Thoracic aorta (tissue), 2 donors: Measurements from ENCODE around the gene ARHGAP44. TPM values are rescaled to one million over a fixed set of nuclear protein-coding genes. Genes with fewer than 3 reads are reported as not detected.

Experiments used
- ATAC-seq: fragments of 150-250 bp; one replicate; pipeline ENCODE4 v1.8.0; 2017; ENCODE audit warnings: low read depth; ENCODE audit not compliant: insufficient number of reproducible peaks, low FRiP score
- DNase-seq: peaks from one replicate; pipeline ENCODE4 v3.0.0-alpha.2; 2020; ENCODE audit warnings: low spot score
- H3K27ac ChIP-seq, 2 donors: fragments of 200-600 bp; sonication (generic); 1 replicate in 1 of 2; 2 replicates in 1 of 2; pipeline ENCODE4 v1.5.1; 2016; ENCODE audit warnings: mild to moderate bottlenecking in 2 of 2, moderate library complexity in 2 of 2
- H3K27me3 ChIP-seq: fragments of 200-600 bp; sonication (generic); replicated peaks from 2 replicates; pipeline ENCODE4 v1.6.0; 2016; ENCODE audit warnings: mild to moderate bottlenecking; ENCODE audit not compliant: insufficient read depth
- H3K36me3 ChIP-seq: fragments of 200-600 bp; sonication (generic); one replicate; pipeline ENCODE4 v1.5.1; 2016
- H3K4me1 ChIP-seq, 2 donors: fragments of 200-600 bp; sonication (generic); 1 replicate in 1 of 2; 2 replicates in 1 of 2; pipeline versions ENCODE4 v1.5.1 to v1.6.0; 2016; ENCODE audit warnings: low read depth in 2 of 2, mild to moderate bottlenecking in 1 of 2; ENCODE audit not compliant: control insufficient read depth in 1 of 2
- H3K4me3 ChIP-seq: fragments of 200-600 bp; sonication (generic); 2 replicates; pipeline ENCODE4 v1.5.1; 2016; ENCODE audit warnings: mild to moderate bottlenecking
- H3K9me3 ChIP-seq: fragments of 200-600 bp; sonication (generic); 2 replicates; pipeline ENCODE4 v1.5.1; 2016
- total RNA-seq, 2 donors: library from RNA; depleted of rRNA; stranded (reverse); fragments of >200 nt; gene quantifications; one replicate each; pipeline versions ENCODE4 v1.1.0 to v1.2.3, GENCODE V29; 2016
- TF ChIP-seq, protein P1 (sequence below): fragments of 200-600 bp; sonication (generic); IDR thresholded peaks from one replicate; pipeline ENCODE4 v1.5.1; 2019; ENCODE audit warnings: antibody characterized with exemption

ARHGAP44 gene
- total RNA-seq, 2 donors from 2014 or later, result 7.3 to 10.3 TPM

DNA sequence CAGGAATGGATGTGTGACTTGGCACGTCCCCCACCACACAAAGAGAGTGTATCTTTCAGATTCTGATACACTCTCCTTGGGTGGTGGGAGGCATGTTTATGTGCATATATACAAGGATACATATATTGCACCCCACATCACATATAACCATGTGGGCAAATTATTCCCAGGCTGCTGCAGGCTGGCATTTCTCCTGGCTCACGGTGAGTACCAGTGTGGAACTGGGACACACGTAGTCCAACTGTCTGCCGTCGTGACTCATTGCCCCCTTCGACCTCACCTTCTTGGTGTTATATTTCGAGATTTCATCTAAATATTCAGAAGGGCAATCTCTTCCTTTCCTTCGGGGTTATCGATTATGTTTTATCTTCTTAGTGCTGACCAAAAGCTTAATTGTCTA, 24.4 kb downstream of the ARHGAP44 start:
- DNase-seq (no peak), ATAC-seq (no peak)
- H3K4me3 ChIP-seq, result no peak overlapping the region

DNA sequence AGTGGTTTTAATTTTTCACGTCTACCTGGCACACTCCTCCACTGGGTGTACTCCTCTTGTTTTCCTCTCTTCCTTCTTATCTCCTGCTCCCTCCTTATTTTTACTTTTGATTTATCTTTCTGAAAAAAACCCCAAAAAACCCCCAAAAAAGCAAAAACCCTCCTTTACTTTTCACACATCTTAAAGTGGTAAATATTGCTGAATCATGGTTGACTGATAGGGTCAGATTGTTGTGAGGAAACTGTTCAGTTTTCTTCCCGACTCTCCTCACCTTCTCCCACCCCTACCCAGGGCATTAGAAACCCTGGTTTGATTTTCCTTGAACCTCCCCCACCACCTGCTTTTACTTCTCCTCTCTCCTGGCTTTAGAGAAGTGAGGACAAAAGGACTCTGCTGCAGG, 25.4 kb downstream of the ARHGAP44 start:
- Histone ChIP-seq H3K4me1 (no peaks in the 10 kb centered on the region), H3K4me3 (no peak overlapping the region), H3K36me3 (no peaks in the 10 kb centered on the region), H3K27me3 (no peaks in the 10 kb centered on the region), H3K9me3 (no peaks in the 10 kb centered on the region), H3K27ac (no peak overlapping the region)
- TF ChIP-seq, protein P1, sequence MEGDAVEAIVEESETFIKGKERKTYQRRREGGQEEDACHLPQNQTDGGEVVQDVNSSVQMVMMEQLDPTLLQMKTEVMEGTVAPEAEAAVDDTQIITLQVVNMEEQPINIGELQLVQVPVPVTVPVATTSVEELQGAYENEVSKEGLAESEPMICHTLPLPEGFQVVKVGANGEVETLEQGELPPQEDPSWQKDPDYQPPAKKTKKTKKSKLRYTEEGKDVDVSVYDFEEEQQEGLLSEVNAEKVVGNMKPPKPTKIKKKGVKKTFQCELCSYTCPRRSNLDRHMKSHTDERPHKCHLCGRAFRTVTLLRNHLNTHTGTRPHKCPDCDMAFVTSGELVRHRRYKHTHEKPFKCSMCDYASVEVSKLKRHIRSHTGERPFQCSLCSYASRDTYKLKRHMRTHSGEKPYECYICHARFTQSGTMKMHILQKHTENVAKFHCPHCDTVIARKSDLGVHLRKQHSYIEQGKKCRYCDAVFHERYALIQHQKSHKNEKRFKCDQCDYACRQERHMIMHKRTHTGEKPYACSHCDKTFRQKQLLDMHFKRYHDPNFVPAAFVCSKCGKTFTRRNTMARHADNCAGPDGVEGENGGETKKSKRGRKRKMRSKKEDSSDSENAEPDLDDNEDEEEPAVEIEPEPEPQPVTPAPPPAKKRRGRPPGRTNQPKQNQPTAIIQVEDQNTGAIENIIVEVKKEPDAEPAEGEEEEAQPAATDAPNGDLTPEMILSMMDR, result no peak
- DNase-seq, result no peak
- no peak for ATAC-seq

More for the DNA sequence above, 24.4 kb downstream of the ARHGAP44 start:
- Histone ChIP-seq H3K4me1 (no peaks in the 10 kb centered on the region), H3K9me3 (peaks cover 3% of the 10 kb centered on the region), H3K36me3 (no peaks in the 10 kb centered on the region), H3K27ac (no peak overlapping the region), H3K27me3 (no peaks in the 10 kb centered on the region)
- TF ChIP-seq, protein P1, result no peak

DNA sequence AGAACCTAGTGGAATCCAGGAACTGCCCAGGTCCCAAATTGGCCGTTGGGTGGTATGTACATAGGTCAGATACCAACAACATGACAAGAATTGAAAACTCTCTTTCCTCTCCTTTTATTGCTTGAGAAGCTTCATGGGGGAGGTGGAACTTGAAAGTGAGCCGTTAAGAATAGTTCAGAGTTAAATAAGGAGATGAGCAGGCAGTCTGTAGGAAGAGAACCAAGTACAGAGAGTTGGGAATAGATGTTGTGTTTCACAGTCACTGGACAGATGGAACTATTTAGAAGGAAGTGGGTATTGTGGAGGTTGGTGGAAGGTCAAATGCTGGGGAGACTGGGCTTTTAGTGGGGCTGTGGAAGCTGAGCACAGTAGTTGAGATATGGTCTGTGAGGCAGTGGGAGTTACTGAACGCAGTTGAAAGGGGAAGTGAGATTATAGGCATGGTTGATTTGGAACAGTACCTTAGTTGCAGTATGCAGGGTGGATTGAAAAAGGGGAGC, 26.4 kb downstream of the ARHGAP44 start:
- Histone ChIP-seq H3K27me3 (no peaks in the 10 kb centered on the region), H3K36me3 (no peaks in the 10 kb centered on the region), H3K9me3 (no peaks in the 10 kb centered on the region), H3K4me1 (peaks cover 0 to 2% of the 10 kb centered on the region in 2 donors), H3K4me3 (no peak overlapping the region), H3K27ac (no peak overlapping the region)
- DNase-seq, result no peak
- TF ChIP-seq, protein P1, result no peak
- no peak for ATAC-seq

DNA sequence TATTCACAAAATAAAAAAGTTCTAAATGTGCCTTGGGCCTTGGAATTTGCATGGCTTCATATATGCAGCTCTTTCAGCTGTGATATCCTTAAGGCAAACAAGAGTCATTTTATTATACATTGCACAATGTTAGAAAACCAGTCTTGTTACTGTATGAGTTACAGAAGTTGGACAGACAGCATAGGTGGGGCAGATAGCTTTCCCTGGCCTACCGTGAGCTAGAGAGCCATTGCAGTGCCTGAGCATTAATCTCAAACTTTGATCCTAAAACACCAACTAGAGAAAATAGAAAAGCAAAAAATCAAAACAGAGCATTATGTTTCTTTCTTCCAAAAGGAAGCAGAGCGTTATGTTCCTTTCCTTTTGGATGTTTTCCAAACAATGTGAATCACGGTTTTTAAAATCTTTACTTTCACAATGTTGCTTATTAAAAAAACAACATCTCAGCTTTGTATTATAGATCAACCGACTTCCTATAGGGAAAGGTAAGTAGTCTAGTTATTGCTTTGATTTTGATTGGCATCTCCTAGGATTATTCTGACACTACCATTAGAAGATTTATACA, 32.2 kb downstream of the ARHGAP44 start:
- Histone ChIP-seq H3K4me1 (peaks cover 0 to 12% of the 10 kb centered on the region in 2 donors), H3K27me3 (no peaks in the 10 kb centered on the region), H3K27ac (no peak overlapping the region), H3K36me3 (no peaks in the 10 kb centered on the region), H3K4me3 (no peak overlapping the region), H3K9me3 (no peaks in the 10 kb centered on the region)
- no peak for DNase-seq
- no peak for ATAC-seq
- TF ChIP-seq, protein P1, result no peak

DNA sequence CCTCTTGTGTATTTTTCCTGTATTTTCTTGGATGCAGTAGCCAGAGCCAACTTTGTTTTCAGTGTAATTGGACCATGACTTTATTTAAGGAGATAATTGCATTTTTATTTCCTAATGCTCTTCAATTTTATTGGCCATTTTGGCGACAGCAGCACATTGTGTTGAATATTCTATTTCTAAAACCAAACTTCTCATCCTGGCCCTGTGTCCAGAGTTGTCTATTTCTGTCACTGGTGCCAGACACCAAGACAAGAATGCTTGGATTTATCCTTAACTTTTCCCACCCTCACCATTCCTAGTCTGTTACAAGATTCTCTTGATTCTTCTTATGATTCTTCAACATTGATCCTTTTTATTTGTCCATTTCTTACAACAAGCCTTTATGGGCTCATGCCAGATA, 37.1 kb downstream of the ARHGAP44 start:
- DNase-seq, result no peak
- peaks cover 0 to 3% of the 10 kb centered on the region in 2 donors for H3K4me1 ChIP-seq
- H3K27ac ChIP-seq, result no peak overlapping the region
- TF ChIP-seq, protein P1, result no peak
- H3K36me3 ChIP-seq, result no peaks in the 10 kb centered on the region
- no peak overlapping the region for H3K4me3 ChIP-seq
- no peak for ATAC-seq
- peaks cover 7% of the 10 kb centered on the region for H3K9me3 ChIP-seq
- no peaks in the 10 kb centered on the region for H3K27me3 ChIP-seq
